Astrocyte (in vitro differentiated cells and primary cell): Measurements from ENCODE around the gene FUT1. TPM values are rescaled to one million over a fixed set of nuclear protein-coding genes. Genes with fewer than 3 reads are reported as not detected.

Experiments
- DNase-seq: peaks from one replicate; pipeline ENCODE4 v3.0.0-alpha.2; 2010; ENCODE audit warnings: low read depth
- FAIRE-seq: peaks from 2 replicates; lab custom pipeline; 2011; peaks lifted over from hg19 to GRCh38; lab: Jason Lieb, UNC
- H2AFZ ChIP-seq: 2 replicates; pipeline ENCODE4 v1.6.0; 2012; ENCODE audit warnings: low read depth, low read length, inconsistent platforms
- H3K27ac ChIP-seq: 2 replicates; pipeline ENCODE4 v1.5.1; 2011; ENCODE audit warnings: low read depth, low read length, inconsistent platforms
- H3K27me3 ChIP-seq: 2 replicates; pipeline ENCODE4 v1.6.0; 2011; ENCODE audit warnings: low read length, inconsistent platforms; ENCODE audit not compliant: insufficient read depth
- H3K36me3 ChIP-seq: 2 replicates; pipeline ENCODE4 v1.5.1; 2011; ENCODE audit warnings: low read length, inconsistent platforms; ENCODE audit not compliant: insufficient read depth
- H3K4me1 ChIP-seq: 2 replicates; pipeline ENCODE4 v1.5.1; 2011; ENCODE audit warnings: low read length, inconsistent platforms; ENCODE audit not compliant: insufficient read depth
- H3K4me2 ChIP-seq: 2 replicates; pipeline ENCODE4 v1.6.0; 2012; ENCODE audit warnings: low read length, inconsistent platforms
- H3K4me3 ChIP-seq: 2 replicates; pipeline ENCODE4 v1.5.1; 2011; ENCODE audit warnings: low read depth, mild to moderate bottlenecking, low read length, inconsistent platforms; ENCODE audit not compliant: insufficient read depth
- H3K79me2 ChIP-seq: 2 replicates; pipeline ENCODE4 v1.6.0; 2012; ENCODE audit warnings: mild to moderate bottlenecking, low read length, inconsistent platforms; ENCODE audit not compliant: insufficient read depth
- H3K9ac ChIP-seq: 2 replicates; pipeline ENCODE4 v1.6.0; 2012; ENCODE audit warnings: mild to moderate bottlenecking, low read length, inconsistent platforms
- H3K9me3 ChIP-seq: 2 replicates; pipeline ENCODE4 v1.5.1; 2012; ENCODE audit warnings: low read depth, mild to moderate bottlenecking, low read length, inconsistent platforms; ENCODE audit not compliant: insufficient read depth
- H4K20me1 ChIP-seq: 2 replicates; pipeline ENCODE4 v1.6.0; 2012; ENCODE audit warnings: low read length, inconsistent platforms; ENCODE audit not compliant: insufficient read depth
- H3K27ac Mint-ChIP-seq: one replicate; pipeline ENCODE4 v1.8.0; 2021; ENCODE audit warnings: mild to moderate bottlenecking, mixed read lengths; ENCODE audit not compliant: unreplicated experiment
- H3K27me3 Mint-ChIP-seq: one replicate; pipeline ENCODE4 v1.8.0; 2021; ENCODE audit warnings: low read depth, mixed read lengths; ENCODE audit not compliant: unreplicated experiment
- H3K36me3 Mint-ChIP-seq: one replicate; pipeline ENCODE4 v1.8.0; 2021; ENCODE audit warnings: low read depth, mixed read lengths; ENCODE audit not compliant: unreplicated experiment
- H3K4me1 Mint-ChIP-seq: one replicate; pipeline ENCODE4 v1.8.0; 2021; ENCODE audit warnings: low read depth, mixed read lengths; ENCODE audit not compliant: unreplicated experiment
- H3K4me3 Mint-ChIP-seq: one replicate; pipeline ENCODE4 v1.8.0; 2021; ENCODE audit warnings: mild to moderate bottlenecking, moderate library complexity, mixed read lengths; ENCODE audit not compliant: unreplicated experiment
- H3K9me3 Mint-ChIP-seq: one replicate; pipeline ENCODE4 v1.8.0; 2021; ENCODE audit warnings: mild to moderate bottlenecking, mixed read lengths; ENCODE audit not compliant: unreplicated experiment
- EZH2 ChIP-seq: IDR thresholded peaks from 2 replicates; pipeline ENCODE4 v1.6.1; 2012; ENCODE audit warnings: mild to moderate bottlenecking, low read length, inconsistent platforms; ENCODE audit not compliant: insufficient read depth
- total RNA-seq: library from RNA; stranded (reverse); gene quantifications from 2 replicates; pipeline ENCODE4 v1.2.1, GENCODE V29; 2021
- TF ChIP-seq, protein P1 (sequence below): IDR thresholded peaks from 2 replicates; pipeline ENCODE4 v1.5.1; 2011; ENCODE audit warnings: low read depth, mild to moderate bottlenecking, inconsistent platforms, low read length, moderate library complexity; ENCODE audit not compliant: insufficient read depth

FUT1 gene
- total RNA-seq, 1 donor from 2014 or later: 0.91 TPM

DNA sequence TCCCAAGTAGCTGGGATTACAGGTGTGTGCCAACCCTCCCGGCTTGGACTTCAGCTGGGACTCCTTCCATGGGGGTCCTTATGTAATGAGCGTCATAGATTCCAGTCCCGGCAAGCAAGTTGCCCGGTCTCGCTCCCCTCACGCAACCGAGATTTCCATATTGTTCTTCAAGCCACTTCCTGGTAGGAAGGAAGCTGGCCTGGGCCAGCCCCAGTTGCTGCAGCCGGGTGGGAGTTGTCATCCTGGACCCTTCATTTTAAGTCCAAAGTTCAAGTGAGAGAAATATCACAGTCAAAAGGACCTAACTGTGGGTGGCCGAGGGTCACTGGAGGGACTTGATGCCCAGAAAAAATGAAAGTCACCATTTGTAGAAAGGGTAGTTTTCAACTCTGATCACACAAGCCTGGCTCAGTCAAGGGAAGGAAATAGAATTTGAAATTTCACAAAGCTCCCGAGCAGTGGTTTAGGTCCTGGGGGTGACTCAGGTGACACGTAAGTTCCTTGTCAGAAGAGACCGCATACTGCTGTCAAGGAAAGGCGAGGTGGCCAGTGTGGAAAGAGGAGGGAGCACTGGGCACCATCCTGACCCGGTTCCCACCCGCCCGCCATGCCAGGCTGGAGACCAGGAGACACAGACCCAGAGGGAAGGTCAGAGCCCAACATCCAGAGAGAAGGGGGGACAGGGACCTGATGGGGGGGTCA is 8.2 kb upstream of the FUT1 start:
- no peaks in the 10 kb centered on the region for H3K36me3 Mint-ChIP-seq

DNA sequence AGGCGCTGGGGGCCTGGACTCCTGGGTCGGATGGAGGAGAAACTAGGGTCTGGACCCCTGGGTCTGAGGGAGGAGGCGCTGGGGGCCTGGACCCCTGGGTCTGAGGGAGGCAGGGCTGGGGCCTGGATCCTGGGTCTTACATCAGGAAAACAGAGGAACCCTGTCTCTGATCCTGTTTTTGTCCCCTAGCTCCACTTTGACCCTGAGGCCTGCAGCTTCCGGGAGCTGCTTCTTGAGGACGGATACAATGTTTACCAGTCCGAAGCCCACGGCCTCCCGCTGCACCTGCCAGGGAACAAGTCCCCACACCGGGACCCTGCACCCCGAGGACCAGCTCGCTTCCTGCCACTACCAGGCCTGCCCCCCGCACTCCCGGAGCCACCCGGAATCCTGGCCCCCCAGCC is 5.3 kb upstream of the FUT1 start:
- no peaks in the 10 kb centered on the region for H3K36me3 ChIP-seq
- Mint-ChIP-seq H3K27me3 (peaks cover 53% of the 10 kb centered on the region), H3K9me3 (peaks cover 1% of the 10 kb centered on the region), H3K27ac (no peak overlapping the region), H3K4me1 (peaks cover 3% of the 10 kb centered on the region), H3K36me3 (no peaks in the 10 kb centered on the region), H3K4me3 (no peak overlapping the region)
- H4K20me1 ChIP-seq: no peaks in the 10 kb centered on the region
- no peaks in the 10 kb centered on the region for H3K9me3 ChIP-seq
- H2AFZ ChIP-seq: no peak overlapping the region
- TF ChIP-seq, protein P1, sequence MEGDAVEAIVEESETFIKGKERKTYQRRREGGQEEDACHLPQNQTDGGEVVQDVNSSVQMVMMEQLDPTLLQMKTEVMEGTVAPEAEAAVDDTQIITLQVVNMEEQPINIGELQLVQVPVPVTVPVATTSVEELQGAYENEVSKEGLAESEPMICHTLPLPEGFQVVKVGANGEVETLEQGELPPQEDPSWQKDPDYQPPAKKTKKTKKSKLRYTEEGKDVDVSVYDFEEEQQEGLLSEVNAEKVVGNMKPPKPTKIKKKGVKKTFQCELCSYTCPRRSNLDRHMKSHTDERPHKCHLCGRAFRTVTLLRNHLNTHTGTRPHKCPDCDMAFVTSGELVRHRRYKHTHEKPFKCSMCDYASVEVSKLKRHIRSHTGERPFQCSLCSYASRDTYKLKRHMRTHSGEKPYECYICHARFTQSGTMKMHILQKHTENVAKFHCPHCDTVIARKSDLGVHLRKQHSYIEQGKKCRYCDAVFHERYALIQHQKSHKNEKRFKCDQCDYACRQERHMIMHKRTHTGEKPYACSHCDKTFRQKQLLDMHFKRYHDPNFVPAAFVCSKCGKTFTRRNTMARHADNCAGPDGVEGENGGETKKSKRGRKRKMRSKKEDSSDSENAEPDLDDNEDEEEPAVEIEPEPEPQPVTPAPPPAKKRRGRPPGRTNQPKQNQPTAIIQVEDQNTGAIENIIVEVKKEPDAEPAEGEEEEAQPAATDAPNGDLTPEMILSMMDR: no peak
- TF ChIP-seq EZH2: no peak
- H3K79me2 ChIP-seq: no peaks in the 10 kb centered on the region
- H3K4me1 ChIP-seq: peaks cover 4% of the 10 kb centered on the region
- H3K9ac ChIP-seq: no peak overlapping the region
- no peak overlapping the region for H3K27ac ChIP-seq
- no peak for FAIRE-seq
- peaks cover 31% of the 10 kb centered on the region for H3K27me3 ChIP-seq
- no peak overlapping the region for H3K4me3 ChIP-seq
- no peak for DNase-seq
- no peak overlapping the region for H3K4me2 ChIP-seq

More for the DNA sequence above, 8.2 kb upstream of the FUT1 start:
- TF ChIP-seq EZH2: no peak
- TF ChIP-seq, protein P1: no peak
- no peaks in the 10 kb centered on the region for H3K4me1 ChIP-seq
- H4K20me1 ChIP-seq: no peaks in the 10 kb centered on the region
- H3K4me2 ChIP-seq: no peak overlapping the region
- no peak overlapping the region for H3K27ac Mint-ChIP-seq
- peaks cover 29% of the 10 kb centered on the region for H3K27me3 ChIP-seq
- no peak overlapping the region for H3K9ac ChIP-seq
- no peak overlapping the region for H3K4me3 Mint-ChIP-seq
- H3K4me1 Mint-ChIP-seq: no peaks in the 10 kb centered on the region
- H3K9me3 ChIP-seq: no peaks in the 10 kb centered on the region
- no peak overlapping the region for H3K4me3 ChIP-seq
- H3K79me2 ChIP-seq: no peaks in the 10 kb centered on the region
- no peak overlapping the region for H2AFZ ChIP-seq
- peaks cover 4% of the 10 kb centered on the region for H3K9me3 Mint-ChIP-seq
- no peak for FAIRE-seq
- H3K36me3 ChIP-seq: no peaks in the 10 kb centered on the region
- H3K27me3 Mint-ChIP-seq: peaks cover 53% of the 10 kb centered on the region
- H3K27ac ChIP-seq: no peak overlapping the region
- DNase-seq: no peak

DNA sequence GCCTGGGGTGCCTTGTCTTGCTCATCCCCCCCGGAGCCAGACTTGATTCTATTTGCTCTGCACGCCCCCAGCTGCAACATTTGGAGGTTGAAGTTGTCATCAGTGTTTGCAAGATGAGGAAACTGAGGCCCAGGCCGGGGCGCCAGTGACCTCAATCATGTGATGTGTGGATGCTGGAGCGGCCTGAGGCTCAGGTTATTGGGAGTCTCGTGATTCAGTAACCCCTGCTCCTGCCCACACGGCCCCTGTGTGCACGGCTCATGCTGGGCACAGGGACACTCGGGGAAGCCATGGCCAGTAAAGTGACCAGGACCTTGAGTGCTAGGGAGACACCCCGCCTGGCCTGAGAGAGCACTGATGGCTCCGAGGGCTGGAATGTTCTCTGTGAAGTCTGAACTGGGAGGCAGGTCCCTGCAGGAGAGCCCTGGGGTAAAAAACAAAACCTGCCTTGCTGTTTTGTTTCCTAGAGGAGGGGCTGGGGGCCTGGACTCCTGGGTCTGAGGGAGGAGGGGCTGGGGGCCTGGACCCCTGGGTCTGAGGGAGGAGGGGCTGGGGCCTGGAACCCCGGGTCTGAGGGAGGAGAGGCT is 4.7 kb upstream of the FUT1 start:
- peaks cover 48% of the 10 kb centered on the region for H3K27me3 Mint-ChIP-seq
- no peak overlapping the region for H3K27ac Mint-ChIP-seq

More for the DNA sequence above, 4.7 kb upstream of the FUT1 start:
- H3K4me1 ChIP-seq: peaks cover 7% of the 10 kb centered on the region
- peaks cover 27% of the 10 kb centered on the region for H3K27me3 ChIP-seq
- no peak overlapping the region for H3K4me2 ChIP-seq
- no peaks in the 10 kb centered on the region for H3K79me2 ChIP-seq
- no peak overlapping the region for H2AFZ ChIP-seq
- H4K20me1 ChIP-seq: no peaks in the 10 kb centered on the region
- H3K9ac ChIP-seq: no peak overlapping the region
- no peaks in the 10 kb centered on the region for H3K9me3 ChIP-seq
- Mint-ChIP-seq H3K36me3 (no peaks in the 10 kb centered on the region), H3K4me3 (no peak overlapping the region), H3K4me1 (peaks cover 3% of the 10 kb centered on the region), H3K9me3 (no peaks in the 10 kb centered on the region)
- no peaks in the 10 kb centered on the region for H3K36me3 ChIP-seq
- TF ChIP-seq, protein P1: no peak
- TF ChIP-seq EZH2: no peak
- no peak overlapping the region for H3K27ac ChIP-seq
- no peak for FAIRE-seq
- DNase-seq: no peak
- H3K4me3 ChIP-seq: no peak overlapping the region
